IMR-90 (cell line): Measurements from ENCODE around the gene ASXL2. TPM values are rescaled to one million over a fixed set of nuclear protein-coding genes. Genes with fewer than 3 reads are reported as not detected.

Source experiments
- ATAC-seq: fragments of 200-7000 bp; cut with Tn5 transposase; 2 replicates; pipeline ENCODE4 v1.9.1; 2020; ENCODE audit warnings: low read depth, mild to moderate bottlenecking, moderate library complexity
- BruUV-seq: library from RNA; stranded (reverse); fragments of 400-500 nt; replicated peaks from 2 replicates; lab custom pipeline; 2021; lab: Mats Ljungman, UMichigan
- CTCF ChIA-PET: fragments of 300-600 bp; formaldehyde crosslinking; extraction: SDS; loops from one replicate; lab custom pipeline; 2021; ENCODE audit warnings: antibody characterized with exemption; lab: Yijun Ruan, JAX
- POLR2A ChIA-PET: fragments of 300-600 bp; sonication (Branson Sonifier 250); formaldehyde crosslinking; loops from one replicate; lab custom pipeline; 2022; ENCODE audit warnings: antibody characterized with exemption; ENCODE audit not compliant: unreplicated experiment; lab: Charles Lee
- DNase-seq: peaks from one replicate; pipeline ENCODE4 v3.0.0; 2013
- H2AFZ ChIP-seq: replicated peaks from 2 replicates; pipeline ENCODE3; 2013; ENCODE audit warnings: low read length, mild to moderate bottlenecking; ENCODE audit not compliant: poor library complexity
- H2AK5ac ChIP-seq: 2 replicates; pipeline ENCODE4 v1.6.1; 2013; ENCODE audit warnings: low read depth, low read length, inconsistent platforms
- H2AK9ac ChIP-seq: replicated peaks from 2 replicates; pipeline ENCODE3; 2013; ENCODE audit warnings: mild to moderate bottlenecking, low read depth, low read length, moderate library complexity; ENCODE audit not compliant: poor library complexity
- H2BK120ac ChIP-seq: 2 replicates; pipeline ENCODE4 v1.6.1; 2013; ENCODE audit warnings: low read depth, low read length, inconsistent platforms
- H2BK15ac ChIP-seq: 3 replicates; pipeline ENCODE4 v1.6.1; 2013; ENCODE audit warnings: low read depth, low read length, inconsistent platforms
- H2BK20ac ChIP-seq: 2 replicates; pipeline ENCODE4 v1.6.1; 2013; ENCODE audit warnings: low read depth, mild to moderate bottlenecking, inconsistent platforms, low read length, moderate library complexity
- H2BK5ac ChIP-seq: 2 replicates; pipeline ENCODE4 v1.6.1; 2013; ENCODE audit warnings: mild to moderate bottlenecking, low read depth, low read length, inconsistent platforms; ENCODE audit not compliant: poor library complexity, severe bottlenecking
- H3K14ac ChIP-seq: replicated peaks from 2 replicates; pipeline ENCODE4 v1.6.1; 2013; ENCODE audit warnings: low read depth, low read length, inconsistent platforms
- H3K18ac ChIP-seq: 2 replicates; pipeline ENCODE4 v1.6.1; 2013; ENCODE audit warnings: low read depth, low read length, control low read depth
- H3K23ac ChIP-seq: 2 replicates; pipeline ENCODE4 v1.6.1; 2013; ENCODE audit warnings: low read depth, low read length, inconsistent platforms
- H3K27ac ChIP-seq: 2 replicates; pipeline ENCODE4 v1.5.1; 2013; ENCODE audit warnings: mild to moderate bottlenecking, control low read depth, low read length; ENCODE audit not compliant: insufficient read depth
- H3K27me3 ChIP-seq: 2 replicates; pipeline ENCODE4 v1.6.1; 2013; ENCODE audit warnings: low read length; ENCODE audit not compliant: control insufficient read depth, insufficient read depth
- H3K36me3 ChIP-seq: 2 replicates; pipeline ENCODE4 v1.6.1; 2013; ENCODE audit warnings: low read length, mixed read lengths; ENCODE audit not compliant: control insufficient read depth, insufficient read depth
- H3K4ac ChIP-seq: 2 replicates; pipeline ENCODE4 v1.6.1; 2013; ENCODE audit warnings: low read depth, low read length, inconsistent platforms
- H3K4me1 ChIP-seq: 2 replicates; pipeline ENCODE4 v1.6.1; 2013; ENCODE audit warnings: low read length, mixed read lengths; ENCODE audit not compliant: control insufficient read depth, insufficient read depth
- H3K4me2 ChIP-seq: 2 replicates; pipeline ENCODE4 v1.6.1; 2013; ENCODE audit warnings: low read depth, mild to moderate bottlenecking, control low read depth, low read length, moderate library complexity
- H3K4me3 ChIP-seq: 2 replicates; pipeline ENCODE4 v1.5.1; 2013; ENCODE audit warnings: low read depth, mild to moderate bottlenecking, control low read depth, low read length, moderate library complexity; ENCODE audit not compliant: insufficient read depth
- H3K56ac ChIP-seq: 2 replicates; pipeline ENCODE4 v1.6.1; 2013; ENCODE audit warnings: low read length, inconsistent platforms; ENCODE audit not compliant: insufficient read depth; ENCODE audit errors: extremely low read depth
- H3K79me1 ChIP-seq, 2 experiments: 2 replicates each; pipeline ENCODE4 v1.6.1; 2013; ENCODE audit warnings: low read length in 2 of 2, inconsistent platforms in 1 of 2, low read depth in 1 of 2
- H3K9ac ChIP-seq: 2 replicates; pipeline ENCODE4 v1.6.1; 2013; ENCODE audit warnings: low read depth, low read length, control low read depth
- H3K9me1 ChIP-seq: 2 replicates; pipeline ENCODE4 v1.6.1; 2013; ENCODE audit warnings: low read length, inconsistent platforms; ENCODE audit not compliant: insufficient read depth
- H3K9me3 ChIP-seq: 2 replicates; pipeline ENCODE4 v1.6.1; 2013; ENCODE audit warnings: low read length; ENCODE audit not compliant: control insufficient read depth, insufficient read depth
- H4K20me1 ChIP-seq: 2 replicates; pipeline ENCODE4 v1.6.1; 2013; ENCODE audit warnings: low read length, inconsistent platforms; ENCODE audit not compliant: insufficient read depth
- H4K5ac ChIP-seq: 2 replicates; pipeline ENCODE4 v1.6.1; 2013; ENCODE audit warnings: mild to moderate bottlenecking, low read depth, low read length, control low read depth
- H4K8ac ChIP-seq, 2 experiments: 2 replicates each; pipeline ENCODE4 v1.6.1; 2013; ENCODE audit warnings: low read depth in 2 of 2, low read length in 2 of 2, control low read depth in 1 of 2, inconsistent platforms in 1 of 2
- H4K91ac ChIP-seq: 2 replicates; pipeline ENCODE4 v1.6.1; 2013; ENCODE audit warnings: low read depth, low read length, inconsistent platforms; ENCODE audit not compliant: insufficient read depth
- BHLHE40 ChIP-seq: fragments of 150-350 bp; IDR thresholded peaks from 2 replicates; pipeline ENCODE4 v1.6.1; 2016; ENCODE audit warnings: mild to moderate bottlenecking, low read depth, low read length
- CEBPB ChIP-seq: IDR thresholded peaks from 2 replicates; pipeline ENCODE4 v1.6.1; 2012; ENCODE audit warnings: low read depth, low read length, improper control_type of control experiment
- CHD1 ChIP-seq: IDR thresholded peaks from 2 replicates; pipeline ENCODE4 v1.6.1; 2012; ENCODE audit warnings: low read depth, low read length, improper control_type of control experiment
- FOS ChIP-seq: fragments of 150-350 bp; IDR thresholded peaks from 2 replicates; pipeline ENCODE4 v1.6.1; 2016; ENCODE audit warnings: low read depth, low read length
- MAFK ChIP-seq: IDR thresholded peaks from 2 replicates; pipeline ENCODE4 v1.6.1; 2012; ENCODE audit warnings: low read depth, low read length, improper control_type of control experiment
- MAZ ChIP-seq: IDR thresholded peaks from 2 replicates; pipeline ENCODE4 v1.6.1; 2012; ENCODE audit warnings: low read depth, mild to moderate bottlenecking, low read length, improper control_type of control experiment, moderate library complexity, borderline replicate concordance
- MXI1 ChIP-seq: IDR thresholded peaks from 2 replicates; pipeline ENCODE4 v1.6.1; 2012; ENCODE audit warnings: low read depth, mild to moderate bottlenecking, low read length, moderate library complexity, borderline replicate concordance
- NFE2L2 ChIP-seq: fragments of 150-350 bp; IDR thresholded peaks from 2 replicates; pipeline ENCODE4 v1.6.1; 2016; ENCODE audit warnings: low read depth, mild to moderate bottlenecking, low read length
- POLR2A ChIP-seq: IDR thresholded peaks from 2 replicates; pipeline ENCODE4 v1.6.1; 2012; ENCODE audit warnings: mild to moderate bottlenecking, low read depth, low read length
- RAD21 ChIP-seq: IDR thresholded peaks from 2 replicates; pipeline ENCODE4 v1.6.1; 2012; ENCODE audit warnings: low read length, improper control_type of control experiment
- RCOR1 ChIP-seq: IDR thresholded peaks from 2 replicates; pipeline ENCODE4 v1.6.1; 2012; ENCODE audit warnings: mild to moderate bottlenecking, low read length, improper control_type of control experiment; ENCODE audit not compliant: insufficient replicate concordance
- RFX5 ChIP-seq: IDR thresholded peaks from 2 replicates; pipeline ENCODE4 v1.8.0; 2012; ENCODE audit warnings: low read depth, mild to moderate bottlenecking, low read length, moderate library complexity
- SMC3 ChIP-seq: fragments of 150-350 bp; IDR thresholded peaks from 2 replicates; pipeline ENCODE4 v1.6.1; 2016; ENCODE audit warnings: low read depth, mild to moderate bottlenecking, antibody characterized with exemption, low read length, moderate library complexity
- dilution Hi-C: fragments of 300-500 bp; cut with HindIII; formaldehyde crosslinking; loops from one replicate; pipeline ENCODE4 v1.14.3; 2018; ENCODE audit warnings: low sequenced_read_pairs; ENCODE audit not compliant: unreplicated experiment
- in situ Hi-C: fragments of 300-500 bp; cut with MboI; formaldehyde crosslinking; loops from 3 replicates; pipeline ENCODE4 v1.14.3; 2019; ENCODE audit warnings: low sequenced_read_pairs, inconsistent platforms, mixed read lengths
- intact Hi-C: fragments of 100-400 bp; cut with micrococcal nuclease; formaldehyde crosslinking; loops from 2 replicates; pipeline ENCODE4 v1.10.0; 2022
- polyA plus RNA-seq, 3 experiments: library from polyadenylated mRNA; depleted of rRNA; stranded (reverse); fragments of >200 nt; gene quantifications; 2 replicates each; pipeline ENCODE4 v1.2.3, GENCODE V29; 2012; ENCODE audit warnings: low replicate concordance in 1 of 3
- total RNA-seq: library from RNA; depleted of rRNA; stranded (reverse); fragments of >200 nt; gene quantifications from 2 replicates; pipeline ENCODE4 v1.2.3, GENCODE V29; 2012
- TF ChIP-seq, protein P1 (sequence below): fragments of 150-350 bp; IDR thresholded peaks from 2 replicates; pipeline ENCODE4 v1.6.1; 2017; ENCODE audit warnings: mild to moderate bottlenecking, antibody characterized with exemption, low read length, low read depth
- TF ChIP-seq, protein P2 (sequence below): fragments of 150-350 bp; IDR thresholded peaks from 2 replicates; pipeline ENCODE4 v1.6.1; 2016; ENCODE audit warnings: low read depth, mild to moderate bottlenecking, low read length, moderate library complexity, borderline replicate concordance
- TF ChIP-seq, protein P3 (sequence below): conservative IDR thresholded peaks from 2 replicates; pipeline ENCODE4 v1.5.1; 2012; ENCODE audit warnings: mild to moderate bottlenecking, low read depth, low read length, improper control_type of control experiment

Gene ASXL2
- total and polyA plus RNA-seq, 2 of the 4 experiments (the other 2 are of a cell fraction): 5.3 to 8.1 TPM

DNA sequence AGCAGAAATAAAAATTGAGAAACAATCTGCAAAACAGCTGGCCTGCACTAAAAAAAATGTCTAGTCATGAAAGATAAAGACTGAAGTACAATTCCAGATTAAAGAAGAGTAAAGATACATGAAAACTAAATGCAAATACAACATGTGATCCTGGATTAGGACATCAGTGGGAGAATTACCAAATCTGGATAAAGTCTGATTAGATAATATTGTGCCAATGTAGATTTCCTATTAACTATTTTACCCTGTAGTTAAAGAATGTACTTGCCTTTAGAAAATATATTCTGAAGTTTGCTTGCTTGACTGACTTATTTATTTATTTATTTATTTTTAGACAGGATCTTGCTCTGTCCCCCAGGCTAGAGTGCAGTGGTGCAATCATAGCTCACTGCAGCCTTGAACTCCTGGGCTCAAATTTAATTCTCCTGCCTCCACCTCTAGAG is 58.7 kb downstream of the ASXL2 start:
- dilution Hi-C loops (no loop called here), intact Hi-C loops (no loop called here), in situ Hi-C loops (no loop called here)
- BruUV-seq: no TSS peak
- 0 out of 2 replicates have a peak, but pooled peaks cover 3% of the 10 kb centered on the region for H3K9me1 ChIP-seq
- no peak overlapping the region for H3K14ac ChIP-seq
- H3K27me3 ChIP-seq: no peaks in the 10 kb centered on the region
- no peak overlapping the region for H2AFZ ChIP-seq
- no peaks in the 10 kb centered on the region for H3K9me3 ChIP-seq
- H3K79me1 ChIP-seq: peaks cover 15 to 45% of the 10 kb centered on the region in 2 experiments; a peak in 3 of 4 replicates
- no peak overlapping the region for H4K91ac ChIP-seq
- ChIA-PET CTCF (interaction anchor here (0.6 kb wide), 1 partner anchor 29 kb away, joined by 3 read pairs; no protein-coding TSS in a partner anchor), POLR2A (no interaction called here)
- H3K4me2 ChIP-seq: no peak overlapping the region
- no peaks in the 10 kb centered on the region for H3K36me3 ChIP-seq
- DNase-seq (no peak), ATAC-seq (no peak)
- no peak overlapping the region for H2BK20ac ChIP-seq
- H2BK15ac ChIP-seq: no peak overlapping the region
- H2AK5ac ChIP-seq: no peak overlapping the region
- no peak overlapping the region for H3K56ac ChIP-seq
- H3K23ac ChIP-seq: no peak overlapping the region
- no peak overlapping the region for H2BK5ac ChIP-seq
- H4K20me1 ChIP-seq: peaks cover 8% of the 10 kb centered on the region; the same call in 1 of the 2 replicates
- peaks cover 3% of the 10 kb centered on the region; the same call in 1 of the 2 replicates for H3K4me1 ChIP-seq
- no peak for TF ChIP-seq RCOR1
- TF ChIP-seq CHD1: no peak
- no peak for TF ChIP-seq NFE2L2
- TF ChIP-seq, protein P1, sequence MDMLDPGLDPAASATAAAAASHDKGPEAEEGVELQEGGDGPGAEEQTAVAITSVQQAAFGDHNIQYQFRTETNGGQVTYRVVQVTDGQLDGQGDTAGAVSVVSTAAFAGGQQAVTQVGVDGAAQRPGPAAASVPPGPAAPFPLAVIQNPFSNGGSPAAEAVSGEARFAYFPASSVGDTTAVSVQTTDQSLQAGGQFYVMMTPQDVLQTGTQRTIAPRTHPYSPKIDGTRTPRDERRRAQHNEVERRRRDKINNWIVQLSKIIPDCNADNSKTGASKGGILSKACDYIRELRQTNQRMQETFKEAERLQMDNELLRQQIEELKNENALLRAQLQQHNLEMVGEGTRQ: no peak
- TF ChIP-seq MAZ: no peak
- TF ChIP-seq, protein P2, sequence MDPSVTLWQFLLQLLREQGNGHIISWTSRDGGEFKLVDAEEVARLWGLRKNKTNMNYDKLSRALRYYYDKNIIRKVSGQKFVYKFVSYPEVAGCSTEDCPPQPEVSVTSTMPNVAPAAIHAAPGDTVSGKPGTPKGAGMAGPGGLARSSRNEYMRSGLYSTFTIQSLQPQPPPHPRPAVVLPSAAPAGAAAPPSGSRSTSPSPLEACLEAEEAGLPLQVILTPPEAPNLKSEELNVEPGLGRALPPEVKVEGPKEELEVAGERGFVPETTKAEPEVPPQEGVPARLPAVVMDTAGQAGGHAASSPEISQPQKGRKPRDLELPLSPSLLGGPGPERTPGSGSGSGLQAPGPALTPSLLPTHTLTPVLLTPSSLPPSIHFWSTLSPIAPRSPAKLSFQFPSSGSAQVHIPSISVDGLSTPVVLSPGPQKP: no peak
- TF ChIP-seq BHLHE40: no peak
- TF ChIP-seq, protein P3, sequence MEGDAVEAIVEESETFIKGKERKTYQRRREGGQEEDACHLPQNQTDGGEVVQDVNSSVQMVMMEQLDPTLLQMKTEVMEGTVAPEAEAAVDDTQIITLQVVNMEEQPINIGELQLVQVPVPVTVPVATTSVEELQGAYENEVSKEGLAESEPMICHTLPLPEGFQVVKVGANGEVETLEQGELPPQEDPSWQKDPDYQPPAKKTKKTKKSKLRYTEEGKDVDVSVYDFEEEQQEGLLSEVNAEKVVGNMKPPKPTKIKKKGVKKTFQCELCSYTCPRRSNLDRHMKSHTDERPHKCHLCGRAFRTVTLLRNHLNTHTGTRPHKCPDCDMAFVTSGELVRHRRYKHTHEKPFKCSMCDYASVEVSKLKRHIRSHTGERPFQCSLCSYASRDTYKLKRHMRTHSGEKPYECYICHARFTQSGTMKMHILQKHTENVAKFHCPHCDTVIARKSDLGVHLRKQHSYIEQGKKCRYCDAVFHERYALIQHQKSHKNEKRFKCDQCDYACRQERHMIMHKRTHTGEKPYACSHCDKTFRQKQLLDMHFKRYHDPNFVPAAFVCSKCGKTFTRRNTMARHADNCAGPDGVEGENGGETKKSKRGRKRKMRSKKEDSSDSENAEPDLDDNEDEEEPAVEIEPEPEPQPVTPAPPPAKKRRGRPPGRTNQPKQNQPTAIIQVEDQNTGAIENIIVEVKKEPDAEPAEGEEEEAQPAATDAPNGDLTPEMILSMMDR: no peak
- TF ChIP-seq RFX5: no peak
- TF ChIP-seq RAD21: no peak
- no peak for TF ChIP-seq FOS
- TF ChIP-seq MXI1: no peak
- no peak for TF ChIP-seq POLR2A
- TF ChIP-seq SMC3: no peak
- TF ChIP-seq CEBPB: no peak
- no peak for TF ChIP-seq MAFK
- H3K4me3 ChIP-seq: no peak overlapping the region
- H4K5ac ChIP-seq: no peak overlapping the region
- no peak overlapping the region for H3K9ac ChIP-seq
- H3K18ac ChIP-seq: no peak overlapping the region
- no peak overlapping the region for H2AK9ac ChIP-seq
- H3K4ac ChIP-seq: no peak overlapping the region
- H3K27ac ChIP-seq: no peak overlapping the region
- H4K8ac ChIP-seq: no peak overlapping the region
- no peak overlapping the region for H2BK120ac ChIP-seq
